ENCODE data around the gene ATXN1.
A peak's percentile ranks its signal among the peaks of the same experiment; 100 is the strongest.

ATXN1 gene

GRCh38 chr6:16345449-16346330 is 415.6 kb downstream of the ATXN1 start:
- no peak for DNase-seq

- DNase-seq = no peak
These were observed 416.5 kb downstream of the ATXN1 start for GRCh38 chr6:16344756-16345155.

GRCh38 chr6:16343593-16343992 is 417.7 kb downstream of the ATXN1 start:
- DNase-seq = no peak

DNA sequence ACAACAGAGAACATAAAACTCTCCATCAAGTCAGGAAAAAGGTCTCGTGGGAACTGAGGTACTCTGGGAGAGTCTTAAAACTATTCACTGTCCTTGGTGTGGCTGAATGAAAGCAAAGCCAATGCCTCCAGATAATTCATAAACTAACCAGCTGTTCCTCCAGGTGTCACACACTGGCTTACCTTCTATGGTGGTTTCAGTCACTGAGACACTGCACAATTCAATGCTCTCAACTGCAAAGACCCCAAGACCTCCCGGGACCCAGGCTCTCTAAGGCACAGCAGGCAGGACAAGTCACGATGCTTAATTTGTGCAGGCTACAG is 422.0 kb downstream of the ATXN1 start:
- DNase-seq = no peak

DNA sequence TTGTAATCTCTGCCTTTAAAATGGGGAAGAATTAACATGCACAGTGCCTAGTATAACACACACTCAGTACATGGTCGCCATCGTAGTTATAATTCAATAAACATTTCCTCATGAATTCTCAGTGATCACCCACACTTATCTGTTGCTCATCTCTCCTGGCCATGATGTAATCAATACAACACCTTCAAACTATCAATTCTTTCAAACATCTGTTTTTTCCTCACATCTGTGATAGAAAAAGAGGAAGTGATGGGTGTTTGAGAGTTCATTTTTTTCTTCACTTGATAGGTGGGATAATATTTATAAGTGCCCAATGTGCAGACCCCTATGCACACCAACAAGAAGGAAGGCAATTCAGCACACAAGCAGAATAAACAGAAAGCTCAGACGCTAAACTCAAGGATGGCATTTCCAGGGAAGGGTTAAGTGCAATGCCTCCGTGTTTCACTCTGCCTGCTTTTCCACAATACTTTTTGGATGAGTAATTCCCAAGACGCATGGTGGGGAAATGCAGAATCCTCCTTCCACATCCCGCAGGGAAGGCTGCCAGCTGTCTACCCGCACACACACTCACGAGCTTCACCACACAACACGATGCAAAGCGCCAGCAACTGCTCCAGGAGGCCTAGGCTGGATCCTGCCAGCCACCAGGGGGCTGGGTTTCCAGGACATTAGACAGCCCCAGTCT is 422.5 kb downstream of the ATXN1 start:
- DNase-seq = no peak

DNA sequence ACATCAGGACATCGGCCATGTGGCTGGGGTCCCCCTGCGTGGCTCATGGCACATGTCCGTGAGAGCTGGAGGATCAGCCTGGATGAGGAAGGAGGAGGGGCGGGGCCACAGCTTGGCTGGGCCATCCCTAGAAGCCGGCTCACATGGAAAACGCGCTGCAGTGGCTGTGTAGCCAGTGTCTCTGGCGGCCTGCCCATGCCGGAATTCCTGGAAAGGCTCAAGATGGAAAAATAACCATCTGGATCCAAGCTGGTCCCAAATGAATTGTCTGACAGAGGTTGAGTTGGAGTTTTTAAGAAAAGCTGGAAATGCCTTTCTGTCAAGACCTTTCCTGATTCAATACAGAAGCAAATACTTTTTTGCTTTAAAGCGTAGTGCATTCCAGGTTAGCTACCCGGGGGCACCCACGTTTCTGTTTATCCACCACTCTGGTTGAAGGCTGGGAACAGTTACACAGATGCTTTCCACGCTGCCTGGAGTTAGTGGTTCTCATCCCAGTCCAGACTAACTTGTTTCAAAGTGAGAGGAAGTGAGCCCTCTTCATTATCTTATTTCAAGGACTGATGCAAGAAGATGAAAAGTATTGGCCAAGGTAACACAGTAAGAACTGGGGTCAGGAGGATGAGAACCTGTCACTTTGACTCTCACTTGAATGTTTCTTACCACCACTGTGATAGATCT is 423.8 kb downstream of the ATXN1 start:
- DNase-seq = no peak

- no peak for DNase-seq
These were observed 424.4 kb downstream of the ATXN1 start for GRCh38 chr6:16336911-16337294.

DNA sequence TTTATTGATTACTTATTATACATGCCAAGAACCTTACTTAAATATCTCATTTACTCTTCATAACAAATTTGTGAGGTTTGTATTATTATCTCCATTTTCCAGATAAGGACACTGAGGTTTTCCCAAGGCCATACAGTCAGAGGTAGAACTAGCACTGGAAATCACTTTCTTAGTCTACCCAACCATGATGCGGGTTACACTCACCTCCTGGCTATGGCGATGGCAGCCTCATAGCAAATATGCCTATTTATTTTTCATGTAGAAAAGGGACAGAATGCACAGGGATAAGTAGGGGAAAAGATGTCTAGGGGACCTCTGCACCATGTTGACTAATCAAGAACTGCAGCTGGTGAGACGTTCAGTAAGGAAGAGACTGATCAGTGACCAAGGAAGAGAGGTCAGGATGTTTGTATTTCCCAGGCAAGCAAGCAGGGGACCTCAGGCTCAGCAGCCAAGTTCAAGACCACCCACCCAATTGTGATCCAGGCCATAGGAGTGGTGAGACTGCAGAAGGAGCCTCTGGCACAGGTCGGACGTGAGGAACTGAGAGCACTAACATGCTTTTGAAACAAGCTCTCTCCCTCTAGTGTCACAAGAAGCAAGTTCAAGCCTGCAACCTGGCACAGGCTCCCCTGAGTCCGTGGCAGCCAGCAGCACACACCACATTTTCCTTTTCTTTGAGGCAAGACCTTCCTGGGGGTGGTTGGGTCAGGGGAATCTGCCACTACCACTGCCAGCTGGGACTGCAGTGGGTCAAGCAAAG is 425.0 kb downstream of the ATXN1 start:
- DNase-seq = no peak

DNA sequence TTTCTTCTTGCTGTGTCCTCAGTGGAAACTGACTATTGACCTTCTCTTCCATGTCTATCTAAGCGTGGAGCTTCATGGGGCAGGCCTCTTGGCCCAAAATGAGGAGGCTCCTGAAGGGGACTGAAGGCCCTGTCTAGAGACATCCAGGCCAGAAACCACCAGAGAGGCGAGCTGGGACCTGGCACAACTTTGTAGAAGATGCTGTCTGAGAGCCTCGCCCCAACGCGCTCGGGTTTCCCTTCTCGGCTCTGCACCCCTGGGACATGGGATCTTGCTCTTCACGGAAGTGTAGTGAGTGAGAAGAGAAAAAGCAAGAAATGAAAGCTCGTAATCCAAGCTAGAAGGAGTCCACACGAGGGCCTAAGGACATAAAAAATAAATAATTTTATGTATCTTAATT is 426.1 kb downstream of the ATXN1 start:
- DNase-seq = no peak

DNA sequence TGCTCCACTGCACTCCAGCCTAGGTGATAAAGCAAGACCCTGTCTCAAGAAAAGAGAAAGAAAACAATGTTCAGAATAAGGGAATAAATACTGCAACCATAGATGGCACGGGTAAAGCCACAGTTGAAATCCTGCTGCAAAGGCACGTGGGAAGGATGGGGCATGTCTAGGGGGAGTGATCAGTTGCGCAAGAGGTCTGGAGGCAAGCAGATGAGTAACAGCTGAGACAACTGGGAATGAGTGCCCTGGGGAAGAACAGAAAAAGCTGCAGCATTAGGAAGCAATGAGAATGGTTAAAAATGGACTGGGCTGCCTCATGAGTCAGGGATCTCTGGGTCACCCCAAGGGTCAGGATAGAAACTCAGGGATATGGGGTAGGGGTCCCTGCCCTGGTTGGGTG is 426.6 kb downstream of the ATXN1 start:
- DNase-seq = no peak

DNA sequence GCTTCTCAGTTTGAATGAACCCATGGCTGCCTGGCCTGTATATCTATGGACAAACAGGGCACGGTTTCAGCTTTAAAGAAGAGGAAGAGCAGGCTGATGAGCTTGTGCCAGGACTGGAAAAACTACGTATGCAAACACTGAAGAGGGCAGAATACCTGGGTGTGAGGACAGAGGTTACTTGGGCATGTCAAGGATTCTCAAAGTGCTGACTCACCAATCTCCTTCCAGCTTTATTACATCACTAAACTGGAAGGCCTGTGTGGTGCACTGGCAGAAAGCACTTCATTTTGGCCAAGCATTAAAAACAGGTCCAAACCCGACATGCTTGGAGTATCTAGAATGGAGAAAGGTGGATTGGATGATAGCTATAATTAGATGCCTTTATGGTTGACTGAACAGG is 427.7 kb downstream of the ATXN1 start:
- DNase-seq = no peak

DNA sequence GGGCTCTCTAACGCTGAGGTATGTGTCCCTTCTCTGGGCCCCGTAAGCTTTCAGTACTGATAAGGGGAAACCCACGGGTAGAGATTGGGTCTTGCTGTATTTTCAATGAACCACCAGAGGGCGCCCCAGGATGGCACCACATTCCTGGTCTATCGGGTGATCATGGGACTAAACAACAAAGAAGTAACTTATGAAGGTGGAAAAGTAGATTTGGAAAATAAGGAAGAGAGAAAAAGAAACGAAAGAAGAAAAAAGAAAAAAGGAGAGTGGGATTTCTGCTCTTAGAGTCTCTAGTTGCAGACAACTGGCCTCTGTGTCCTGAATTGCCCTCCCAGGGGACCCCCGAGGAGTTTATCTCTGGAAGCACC is 429.1 kb downstream of the ATXN1 start:
- DNase-seq = peak; percentile 62

DNA sequence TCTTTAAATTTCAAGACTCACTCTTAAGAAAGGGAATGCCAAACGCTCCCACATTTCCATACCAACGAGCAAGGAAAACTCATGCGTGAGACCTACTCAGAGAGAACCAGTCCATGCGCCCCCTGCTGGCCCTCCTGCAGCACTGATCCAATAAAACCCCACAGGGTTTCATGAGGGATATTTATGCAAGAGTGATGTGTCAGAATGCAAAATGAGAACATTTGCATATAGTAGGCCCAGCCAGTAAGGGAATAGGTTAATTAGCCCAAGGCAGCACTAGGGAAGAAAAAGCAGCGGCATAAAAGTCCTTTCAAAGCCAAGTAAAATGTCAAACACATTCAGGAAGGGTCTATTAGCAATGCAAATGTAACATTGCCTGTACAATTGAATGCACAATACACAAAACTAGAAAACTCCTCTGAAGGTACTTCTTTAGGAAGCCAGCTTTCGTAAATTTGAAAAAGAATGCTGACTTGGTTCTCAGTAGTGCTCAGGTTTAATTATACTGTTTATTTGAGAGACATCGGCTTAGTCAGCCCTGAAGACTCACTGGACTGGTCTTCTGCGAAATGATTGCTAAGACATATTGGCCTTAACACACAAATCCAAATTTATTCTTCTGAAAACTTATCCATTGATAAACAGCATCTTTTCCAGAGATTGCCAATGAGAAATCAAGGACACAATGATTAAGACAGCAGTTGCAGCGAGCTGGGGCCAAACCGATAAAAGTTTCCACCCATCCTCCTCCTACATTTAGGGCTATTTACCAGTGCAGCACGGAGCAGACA is 429.7 kb downstream of the ATXN1 start:
- peak; percentile 33 for DNase-seq

- DNase-seq = no peak
These were observed 432.0 kb downstream of the ATXN1 start for GRCh38 chr6:16329233-16329632.

DNA sequence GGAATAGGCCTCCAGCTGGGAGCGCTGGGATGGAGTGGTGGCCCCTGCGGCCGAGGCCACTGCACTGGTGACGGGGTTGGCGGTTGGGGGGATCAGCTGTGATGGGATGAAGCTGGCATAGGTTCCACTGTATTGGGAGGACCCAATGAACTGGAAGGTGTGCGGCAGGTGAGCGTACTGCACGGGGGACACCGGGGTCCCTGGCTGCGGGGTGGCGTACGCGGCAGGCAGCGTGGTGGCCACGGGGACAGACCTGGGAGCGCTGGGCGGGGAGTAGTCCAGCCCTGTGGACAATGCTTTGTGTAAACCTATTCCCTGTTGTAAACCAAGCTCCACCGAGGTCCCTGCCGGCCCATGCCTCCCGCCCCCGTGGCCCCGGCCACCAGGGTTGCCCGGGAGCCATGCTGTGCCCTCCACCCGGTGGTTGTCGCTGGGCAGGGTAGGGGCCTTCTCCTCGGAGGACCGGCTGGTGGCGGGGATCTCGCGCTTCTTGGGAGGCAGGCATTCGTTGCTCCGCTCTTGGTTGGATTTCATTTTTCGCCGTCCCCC is 433.4 kb downstream of the ATXN1 start:
- no peak for DNase-seq

GRCh38 chr6:16326971-16327776 is 434.1 kb downstream of the ATXN1 start:
- DNase-seq = no peak

- DNase-seq = no peak
These were observed 434.7 kb downstream of the ATXN1 start for GRCh38 chr6:16326531-16326930.

- no peak for DNase-seq
These were observed 436.5 kb downstream of the ATXN1 start for GRCh38 chr6:16324606-16325225.

GRCh38 chr6:16324184-16324583 is 437.1 kb downstream of the ATXN1 start:
- no peak for DNase-seq

DNA sequence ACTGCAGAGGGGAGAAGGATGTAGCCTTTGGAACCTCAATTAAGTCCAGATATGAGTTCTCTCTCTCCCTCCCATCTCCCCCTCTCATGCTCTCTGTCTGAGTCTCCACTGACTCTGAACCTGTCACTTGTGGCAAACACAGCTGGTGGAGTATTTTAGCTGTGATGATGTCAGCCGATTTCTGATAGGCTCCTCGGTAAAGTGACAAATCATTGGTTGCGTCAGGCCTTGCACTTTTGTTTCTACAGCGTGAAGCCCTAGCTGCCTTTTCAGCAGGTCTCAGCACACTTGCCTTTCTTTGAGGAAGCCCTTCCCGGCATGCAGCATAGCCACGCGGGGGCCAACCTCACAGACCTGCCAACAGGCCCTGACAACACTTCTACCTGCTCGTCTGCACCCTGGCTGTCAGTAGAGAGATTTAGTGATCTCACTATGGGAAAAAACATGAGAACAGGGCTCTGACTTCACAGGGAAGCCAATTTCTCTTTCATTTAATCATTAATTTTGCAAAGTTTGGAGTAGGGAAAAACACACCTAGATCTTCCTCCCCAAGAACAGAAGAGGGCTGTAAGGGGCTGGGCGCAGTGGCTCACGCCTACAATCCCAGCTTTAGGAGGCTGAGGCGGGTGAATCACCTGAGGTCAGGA is 438.5 kb downstream of the ATXN1 start:
- DNase-seq = peak; percentile 59
